ENCODE measurements around the gene ERGIC3.

Gene ERGIC3

DNA sequence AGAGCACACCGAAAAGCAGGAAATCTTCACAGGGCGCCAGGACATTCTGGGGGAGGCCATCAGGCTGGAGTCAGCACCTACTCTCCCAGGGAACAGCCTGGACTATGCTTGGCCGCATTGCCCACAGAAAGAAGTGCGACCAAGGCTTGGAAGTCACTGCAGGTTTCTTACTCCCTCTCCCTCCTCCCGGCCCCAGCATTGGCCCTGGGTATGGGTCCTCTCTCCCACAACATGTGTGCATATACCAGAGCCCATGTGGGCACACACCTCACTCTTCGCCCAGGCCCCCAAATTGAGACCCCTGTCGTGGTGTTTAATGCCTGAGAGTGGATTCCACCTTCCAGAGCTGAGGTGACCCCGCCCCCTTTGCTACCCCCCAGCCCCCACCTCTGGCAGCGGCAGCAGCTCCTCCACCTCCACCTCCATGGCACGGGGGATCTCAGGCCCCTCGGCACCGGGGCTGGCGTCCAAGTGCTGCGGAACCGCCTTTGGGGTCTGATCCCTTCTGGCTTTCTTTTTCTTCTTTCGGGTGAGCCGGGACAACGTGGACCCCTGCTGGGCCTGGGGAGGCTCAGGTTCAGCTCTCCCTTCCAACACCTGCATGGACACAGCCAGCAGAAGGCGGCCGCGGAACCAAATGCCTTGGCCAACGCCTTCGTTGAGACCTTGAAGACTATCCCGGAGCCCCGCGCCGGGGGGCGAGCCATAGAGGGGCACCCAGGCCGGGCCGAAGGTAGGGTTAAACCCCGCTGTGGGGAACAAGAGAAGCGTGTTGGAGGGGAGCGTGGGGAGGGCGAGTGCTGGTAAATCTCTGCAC, 58.5 kb downstream of the ERGIC3 start:
- DNase-seq, result no peak

- DNase-seq, result peak; percentile 45 to 76
These were observed 59.4 kb downstream of the ERGIC3 start for GRCh38 chr20:35600993-35601973.

- DNase-seq, result no peak
These were observed 60.1 kb downstream of the ERGIC3 start for GRCh38 chr20:35601990-35602389.

- DNase-seq, result no peak
These were observed 61.1 kb downstream of the ERGIC3 start for GRCh38 chr20:35602851-35603495.

DNA sequence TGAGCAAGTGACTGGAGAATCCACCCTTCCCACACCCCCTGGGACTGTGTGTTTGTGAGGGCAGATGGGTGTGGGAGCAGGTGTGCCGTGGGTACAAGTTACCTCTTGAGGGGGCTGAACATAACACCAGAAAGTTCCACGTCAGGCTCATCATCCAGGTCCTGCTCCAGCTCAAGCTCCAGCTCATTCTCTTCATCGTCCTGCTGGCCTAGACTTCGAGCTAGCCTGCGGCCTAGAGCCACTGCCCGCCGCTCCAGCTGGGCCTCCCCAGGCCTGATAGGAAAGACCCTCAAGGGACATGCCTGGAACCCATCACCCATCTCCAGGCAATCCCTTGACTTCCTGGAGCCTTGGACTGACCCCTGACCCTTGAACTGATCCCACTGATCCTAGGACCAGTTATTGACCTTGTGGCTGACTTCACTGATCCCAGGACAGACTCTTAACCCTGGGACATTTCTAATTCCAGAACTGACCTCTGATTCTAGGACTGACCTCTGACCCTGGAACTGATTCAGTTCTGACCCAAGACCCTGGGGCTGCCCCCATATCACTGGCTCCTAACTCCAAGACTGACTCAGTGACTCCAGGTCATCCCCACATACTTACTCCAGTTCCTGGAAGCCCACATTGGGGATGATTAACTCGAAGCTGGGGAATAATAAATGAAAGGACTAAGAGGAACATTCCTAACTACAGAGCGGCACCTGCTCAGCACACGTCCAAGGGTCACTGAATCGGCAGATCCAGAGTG, 62.0 kb downstream of the ERGIC3 start:
- no peak for DNase-seq

- no peak for DNase-seq
These were observed 62.5 kb downstream of the ERGIC3 start for GRCh38 chr20:35604449-35604747.

GRCh38 chr20:35606127-35606526, 64.2 kb downstream of the ERGIC3 start:
- DNase-seq, result no peak

Measured in NCI-H2081 (cell line).